Endothelial cell of umbilical vein (primary cell): ENCODE results near the gene DDIT4. TPM values are rescaled to one million over a fixed set of nuclear protein-coding genes. Genes with fewer than 3 reads are reported as not detected.

Experiments
- BruUV-seq: library from RNA; stranded (reverse); fragments of 400-500 nt; replicated peaks from 2 replicates; lab custom pipeline; 2021; lab: Mats Ljungman, UMichigan
- CTCF ChIA-PET: fragments of 300-600, 350-600 bp; sonication (Branson Sonifier 250); formaldehyde crosslinking; loops from one replicate; lab custom pipeline; 2021; ENCODE audit warnings: antibody characterized with exemption, inconsistent platforms; lab: Charles Lee
- POLR2A ChIA-PET: fragments of 300-600, 350-600 bp; sonication (Branson Sonifier 250); formaldehyde crosslinking; loops from one replicate; lab custom pipeline; 2021; ENCODE audit warnings: antibody characterized with exemption, inconsistent platforms; lab: Charles Lee
- DNase-seq: peaks from one replicate; pipeline ENCODE4 v3.0.0-alpha.2; 2011; ENCODE audit warnings: low read depth, low spot score
- FAIRE-seq: peaks from 2 replicates; lab custom pipeline; 2011; peaks lifted over from hg19 to GRCh38; lab: Jason Lieb, UNC
- H2AFZ ChIP-seq: 2 replicates; pipeline ENCODE4 v1.6.0; 2012; ENCODE audit warnings: low read depth, low read length, control low read depth, inconsistent platforms
- H3K27ac ChIP-seq: 2 replicates; pipeline ENCODE4 v1.5.1; 2011; ENCODE audit warnings: low read depth, mild to moderate bottlenecking, control low read depth, low read length, moderate library complexity; ENCODE audit not compliant: insufficient read depth
- H3K27me3 ChIP-seq, 2 experiments: 2 replicates each; pipeline versions ENCODE4 v1.6.0 to v1.6.1; 2011; ENCODE audit warnings: low read length in 2 of 2, mixed read lengths in 1 of 2; ENCODE audit not compliant: control insufficient read depth in 2 of 2, insufficient read depth in 2 of 2
- H3K36me3 ChIP-seq, 2 experiments: 2 replicates in 1 of 2; 3 replicates in 1 of 2; pipeline ENCODE4 v1.5.1; 2011; ENCODE audit warnings: low read length in 2 of 2, mild to moderate bottlenecking in 1 of 2, moderate library complexity in 1 of 2; ENCODE audit not compliant: control insufficient read depth in 2 of 2, insufficient read depth in 2 of 2; ENCODE audit errors: extremely low read depth in 1 of 2
- H3K4me1 ChIP-seq: 3 replicates; pipeline ENCODE4 v1.5.1; 2011; ENCODE audit warnings: mild to moderate bottlenecking, low read length; ENCODE audit not compliant: control insufficient read depth, insufficient read depth; ENCODE audit errors: extremely low read depth
- H3K4me2 ChIP-seq: 2 replicates; pipeline ENCODE4 v1.6.1; 2011; ENCODE audit warnings: low read length, control low read depth, mixed read lengths; ENCODE audit not compliant: insufficient read depth
- H3K4me3 ChIP-seq, 3 experiments: fragments of 200-600 bp in 1 of 3; sonication (generic), shearing (Covaris generic) in 1 of 3; replicated peaks in 1 of 3; 2 replicates each; pipeline ENCODE4 v1.5.1; 2011 to 2016; ENCODE audit warnings: control low read depth in 3 of 3, low read length in 3 of 3, mild to moderate bottlenecking in 2 of 3, inconsistent platforms in 1 of 3, low read depth in 1 of 3, moderate library complexity in 1 of 3; ENCODE audit not compliant: insufficient read depth in 1 of 3
- H3K79me2 ChIP-seq: 2 replicates; pipeline ENCODE4 v1.6.0; 2012; ENCODE audit warnings: low read length, inconsistent platforms; ENCODE audit not compliant: control insufficient read depth, insufficient read depth
- H3K9ac ChIP-seq: replicated peaks from 2 replicates; pipeline ENCODE3; 2011; ENCODE audit warnings: low read length, control low read depth; ENCODE audit not compliant: insufficient read depth; ENCODE audit errors: extremely low read depth
- H3K9me1 ChIP-seq: replicated peaks from 3 replicates; pipeline ENCODE4 v1.6.0; 2011; ENCODE audit warnings: mild to moderate bottlenecking, low read length; ENCODE audit not compliant: control insufficient read depth, insufficient read depth; ENCODE audit errors: extremely low read depth
- H3K9me3 ChIP-seq: replicated peaks from 2 replicates; pipeline ENCODE4 v1.5.1; 2012; ENCODE audit warnings: low read length, inconsistent platforms; ENCODE audit not compliant: control insufficient read depth, insufficient read depth
- H4K20me1 ChIP-seq: replicated peaks from 2 replicates; pipeline ENCODE3; 2011; ENCODE audit warnings: mild to moderate bottlenecking, low read length; ENCODE audit not compliant: control insufficient read depth, insufficient read depth; ENCODE audit errors: extremely low read depth
- EZH2 ChIP-seq: IDR thresholded peaks from 2 replicates; pipeline ENCODE4 v1.6.1; 2012; ENCODE audit warnings: borderline replicate concordance, low read depth, mild to moderate bottlenecking, moderate library complexity, low read length, inconsistent platforms; ENCODE audit not compliant: severe bottlenecking
- MAX ChIP-seq: IDR thresholded peaks from 2 replicates; pipeline ENCODE4 v1.6.1; 2011; ENCODE audit not compliant: insufficient read depth, insufficient read length
- MYC ChIP-seq: IDR thresholded peaks from one replicate; pipeline ENCODE4 v1.6.1; 2011; ENCODE audit warnings: mild to moderate bottlenecking, low read depth, low read length
- dilution Hi-C: fragments of 300-500 bp; cut with MboI; formaldehyde crosslinking; loops from one replicate; pipeline ENCODE4 v1.15.0; 2019; ENCODE audit warnings: low sequenced_read_pairs; ENCODE audit not compliant: extremely low pct_ligation_motif_present
- intact Hi-C: fragments of 100-400 bp; cut with micrococcal nuclease; formaldehyde crosslinking; loops from one replicate; pipeline ENCODE4 v1.10.0; 2022
- polyA plus RNA-seq, 4 experiments: library from polyadenylated mRNA; depleted of rRNA in 3 of 4; stranded (reverse) in 3 of 4; unstranded in 1 of 4; fragments of >200 nt; gene quantifications; 2 replicates each; pipeline versions ENCODE4 v1.2.1 to v1.2.3, GENCODE V29; 2011 to 2012; ENCODE audit warnings: missing spikeins in 1 of 4
- total RNA-seq: library from RNA; stranded (reverse); gene quantifications from 2 replicates; pipeline ENCODE4 v1.2.3, GENCODE V29; 2021

Gene DDIT4
- total and polyA plus RNA-seq, 2 donors (not counting 3 experiments of a cell fraction or from before 2014, with no cell fraction given) = 60.4 to 65.3 TPM

- H3K27me3 ChIP-seq = no peaks in the 10 kb centered on the region
- no peaks in the 10 kb centered on the region for H3K4me1 ChIP-seq
- no peak for DNase-seq
- H3K9ac ChIP-seq = no peak overlapping the region
- ChIA-PET POLR2A (no interaction called here), CTCF (interaction anchor here (1.4 to 2.5 kb wide), 2 partner anchors 10 to 25 kb away, joined by 3 to 10 read pairs; no protein-coding TSS in a partner anchor)
- no peak for FAIRE-seq
- H3K79me2 ChIP-seq = no peaks in the 10 kb centered on the region
- no peak overlapping the region for H2AFZ ChIP-seq
- H3K27ac ChIP-seq = no peak overlapping the region
- H3K4me3 ChIP-seq = no peak overlapping the region
- BruUV-seq = no TSS peak
- TF ChIP-seq MAX = no peak
- dilution Hi-C loops = no loop called here
- H3K4me2 ChIP-seq = no peak overlapping the region
- intact Hi-C loops = no loop called here
- no peaks in the 10 kb centered on the region for H3K36me3 ChIP-seq
- H3K9me3 ChIP-seq = no peaks in the 10 kb centered on the region
- H4K20me1 ChIP-seq = no peaks in the 10 kb centered on the region
- no peaks in the 10 kb centered on the region for H3K9me1 ChIP-seq
Observed at GRCh38 chr10:72283131-72283530, 9.4 kb downstream of the DDIT4 start.

GRCh38 chr10:72285972-72286521 is 12.3 kb downstream of the DDIT4 start:
- H3K9me3 ChIP-seq = no peaks in the 10 kb centered on the region
- dilution Hi-C loops = no loop called here
- no peak for TF ChIP-seq EZH2
- TF ChIP-seq MYC = no peak
- ChIA-PET POLR2A (interaction anchor here (0.5 to 1.0 kb wide), 2 partner anchors 13 to 26 kb away, joined by 5 to 8 read pairs; partner anchors contain the start of gene DDIT4), CTCF (interaction anchor here (0.7 to 1.2 kb wide), 2 partner anchors 12 to 160 kb away, joined by 3 to 4 read pairs; no protein-coding TSS in a partner anchor)
- intact Hi-C loops = no loop called here
- H3K27ac ChIP-seq = no peak overlapping the region
- H3K4me1 ChIP-seq = no peaks in the 10 kb centered on the region
- no peaks in the 10 kb centered on the region for H3K36me3 ChIP-seq
- H3K4me3 ChIP-seq = no peak overlapping the region
- FAIRE-seq (no peak), DNase-seq (no peak)
- H3K4me2 ChIP-seq = no peak overlapping the region
- no peak overlapping the region for H3K9ac ChIP-seq
- H3K79me2 ChIP-seq = no peaks in the 10 kb centered on the region
- no TSS peak for BruUV-seq
- no peaks in the 10 kb centered on the region for H3K27me3 ChIP-seq
- no peaks in the 10 kb centered on the region for H4K20me1 ChIP-seq
- no peak overlapping the region for H2AFZ ChIP-seq
- H3K9me1 ChIP-seq = no peaks in the 10 kb centered on the region
